Colon (tissue), 2 donors: ENCODE data around the gene UBTF.

Experiments used
- FAIRE-seq: peaks from 2 replicates; lab custom pipeline; 2012; peaks lifted over from hg19 to GRCh38; lab: Jason Lieb, UNC
- donor health status: control.
- donor health status: control.

The UBTF gene, protein sequence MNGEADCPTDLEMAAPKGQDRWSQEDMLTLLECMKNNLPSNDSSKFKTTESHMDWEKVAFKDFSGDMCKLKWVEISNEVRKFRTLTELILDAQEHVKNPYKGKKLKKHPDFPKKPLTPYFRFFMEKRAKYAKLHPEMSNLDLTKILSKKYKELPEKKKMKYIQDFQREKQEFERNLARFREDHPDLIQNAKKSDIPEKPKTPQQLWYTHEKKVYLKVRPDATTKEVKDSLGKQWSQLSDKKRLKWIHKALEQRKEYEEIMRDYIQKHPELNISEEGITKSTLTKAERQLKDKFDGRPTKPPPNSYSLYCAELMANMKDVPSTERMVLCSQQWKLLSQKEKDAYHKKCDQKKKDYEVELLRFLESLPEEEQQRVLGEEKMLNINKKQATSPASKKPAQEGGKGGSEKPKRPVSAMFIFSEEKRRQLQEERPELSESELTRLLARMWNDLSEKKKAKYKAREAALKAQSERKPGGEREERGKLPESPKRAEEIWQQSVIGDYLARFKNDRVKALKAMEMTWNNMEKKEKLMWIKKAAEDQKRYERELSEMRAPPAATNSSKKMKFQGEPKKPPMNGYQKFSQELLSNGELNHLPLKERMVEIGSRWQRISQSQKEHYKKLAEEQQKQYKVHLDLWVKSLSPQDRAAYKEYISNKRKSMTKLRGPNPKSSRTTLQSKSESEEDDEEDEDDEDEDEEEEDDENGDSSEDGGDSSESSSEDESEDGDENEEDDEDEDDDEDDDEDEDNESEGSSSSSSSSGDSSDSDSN

DNA sequence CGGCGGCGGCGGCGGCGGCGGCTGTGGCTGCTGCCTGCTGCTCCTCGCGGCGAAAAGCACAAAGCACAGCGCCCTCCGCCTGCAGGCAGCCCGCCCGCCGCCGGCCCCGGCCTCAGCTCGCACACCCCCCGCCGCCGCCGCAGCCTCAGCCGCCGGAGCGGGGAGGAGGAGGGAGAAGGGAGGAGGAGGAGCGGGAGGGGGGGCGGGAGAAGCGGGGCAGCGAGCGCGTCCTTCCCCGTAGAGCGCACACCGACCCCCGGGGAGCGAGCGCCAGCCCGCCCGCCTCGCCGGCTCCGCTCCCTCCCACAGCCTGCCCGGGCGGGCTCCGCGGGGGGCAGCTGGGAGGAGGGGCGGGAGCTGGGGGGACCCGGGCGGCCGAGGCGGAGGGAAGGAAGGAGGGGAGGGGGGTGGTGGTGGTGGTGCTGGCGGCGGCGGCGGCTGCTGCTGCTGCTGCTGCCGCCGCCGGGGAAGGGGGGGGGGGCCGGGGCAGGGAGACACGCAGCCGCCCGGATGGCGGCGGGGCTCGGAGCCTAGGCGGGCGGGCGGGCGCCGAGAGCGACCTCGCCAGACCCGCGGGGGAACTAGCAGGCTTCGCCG, at the start of gene UBTF:
TSS of gene UBTF (minus strand) at position 60 of the 597 bp plus-strand sequence. CDS start 1,446 bp downstream, outside the sequence.
- FAIRE-seq = no peak

DNA sequence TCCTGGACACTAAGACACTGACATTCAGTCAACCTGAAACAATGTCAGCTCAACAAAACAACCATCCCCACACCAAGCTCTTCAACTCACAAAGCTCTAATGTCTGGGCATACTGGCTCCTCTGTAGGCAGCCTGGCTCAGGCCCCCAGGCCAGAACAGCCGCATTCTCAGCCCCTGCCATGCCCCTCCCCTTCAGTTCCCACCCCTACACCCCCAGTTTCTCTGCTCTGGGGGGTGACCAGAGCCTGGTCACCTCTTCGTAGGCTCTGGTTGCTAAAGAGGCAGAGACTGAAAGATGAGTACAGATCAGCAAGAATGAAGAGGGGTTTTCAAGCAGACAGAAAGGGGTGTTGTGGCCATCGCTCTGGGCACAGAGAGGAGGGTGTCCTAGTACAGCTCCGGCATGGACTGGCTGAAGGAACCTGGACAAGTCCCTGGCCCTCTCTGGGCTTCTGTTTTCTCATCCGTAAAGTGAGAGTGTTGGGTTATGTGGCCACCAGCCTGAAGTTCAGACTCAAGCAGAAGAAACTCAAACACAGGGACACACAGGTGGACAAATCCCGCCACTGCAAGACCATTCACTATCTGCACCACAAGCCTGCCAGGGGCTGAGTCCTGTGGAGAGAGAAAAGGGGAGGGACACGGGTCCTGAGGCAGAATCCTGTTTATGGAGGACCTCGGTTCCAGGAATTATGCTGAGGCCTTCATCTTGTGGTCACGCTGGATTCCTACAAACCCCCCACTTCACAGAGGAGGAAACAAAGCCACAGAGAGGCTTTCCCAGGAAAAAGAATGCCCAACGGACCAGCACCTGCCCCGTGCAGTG, 49.4 kb upstream of the UBTF start:
- no peak for FAIRE-seq

DNA sequence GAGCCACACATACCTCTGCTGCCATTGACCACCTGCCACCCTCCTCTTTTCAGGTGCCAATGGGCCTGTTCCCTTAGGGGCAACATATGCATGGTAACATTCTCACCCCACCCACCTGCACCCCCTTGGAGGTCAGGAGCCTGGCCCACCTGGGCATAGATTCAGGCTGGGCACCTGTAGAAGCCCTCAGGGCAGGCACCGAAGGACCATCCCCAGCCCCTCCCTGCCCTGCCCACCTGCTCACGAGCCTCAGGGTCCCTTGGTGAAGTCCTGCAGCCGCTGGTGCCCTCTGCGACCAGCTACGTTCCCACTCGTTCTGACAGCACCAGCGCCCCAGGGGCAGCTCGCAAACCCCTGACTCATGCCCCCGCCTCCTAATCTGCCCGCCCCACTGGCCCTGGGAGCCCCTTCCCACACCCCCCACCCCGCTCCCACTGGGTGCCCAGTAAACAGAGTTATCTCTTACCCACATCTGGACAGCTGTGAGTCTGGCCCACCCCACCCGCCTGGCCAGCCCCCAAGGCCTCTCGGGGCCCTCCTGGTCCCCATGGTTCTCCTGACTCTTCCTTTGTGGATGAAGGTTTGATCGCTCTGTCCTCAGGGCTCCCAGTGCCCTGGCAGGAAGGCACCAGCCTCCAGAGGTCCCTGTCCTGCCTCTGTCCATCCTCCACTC, 48.5 kb upstream of the UBTF start, which contains the start of gene SLC4A1:
TSS of gene SLC4A1 (minus strand) at position 318 of the 673 bp plus-strand sequence. CDS start 5,269 bp downstream, outside the sequence.
- FAIRE-seq = no peak

DNA sequence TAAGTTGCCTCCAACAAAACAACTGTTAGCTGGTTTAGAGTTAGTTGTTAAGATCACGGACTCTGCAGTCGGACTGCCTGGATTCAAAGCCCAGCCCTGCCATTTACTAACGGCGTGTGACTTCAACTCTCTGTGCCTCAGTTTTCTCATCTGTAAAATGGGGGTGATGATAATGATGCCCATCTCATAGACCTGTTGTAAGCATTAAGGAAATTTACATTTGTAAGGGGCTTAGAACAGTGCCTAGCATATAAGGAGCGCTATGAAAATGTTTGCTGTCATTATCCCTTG, 47.6 kb upstream of the UBTF start:
- no peak for FAIRE-seq

DNA sequence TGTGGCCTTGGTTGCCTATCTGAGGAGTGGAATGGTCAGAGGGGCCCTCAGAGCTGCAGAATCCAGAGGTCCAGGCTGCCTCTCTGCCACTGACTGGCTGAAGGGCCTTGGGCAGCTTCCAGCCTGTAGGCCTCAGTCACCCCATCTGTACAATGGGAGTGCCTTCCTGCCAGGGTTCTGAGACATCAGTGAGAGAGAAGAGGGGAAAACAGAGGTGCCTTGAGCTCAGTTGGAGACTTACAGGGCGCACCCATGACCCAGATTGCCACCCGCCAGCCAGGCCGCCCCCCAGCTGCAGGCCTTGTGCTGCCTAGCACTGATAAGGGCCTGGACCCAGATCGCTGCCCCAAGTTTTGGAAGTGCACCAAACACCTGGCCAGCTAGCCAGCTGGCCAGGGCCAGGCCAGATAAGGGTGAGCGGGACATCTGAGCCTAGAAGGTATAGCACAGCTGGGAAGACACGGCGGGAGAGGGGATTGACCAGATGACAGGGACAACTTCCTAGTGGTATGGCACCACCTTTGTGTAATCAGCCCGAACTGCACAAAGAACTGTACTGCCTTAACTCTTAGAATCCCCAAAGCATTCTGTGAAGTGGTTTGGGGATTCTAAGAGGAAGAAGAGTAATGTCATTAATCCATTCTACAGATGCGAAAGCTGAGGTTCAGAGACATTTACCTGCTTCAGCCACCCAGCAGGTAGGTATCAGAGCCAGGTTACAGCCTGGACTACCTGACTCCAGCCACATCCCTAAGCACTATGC, 47.1 kb upstream of the UBTF start:
- no peak for FAIRE-seq

DNA sequence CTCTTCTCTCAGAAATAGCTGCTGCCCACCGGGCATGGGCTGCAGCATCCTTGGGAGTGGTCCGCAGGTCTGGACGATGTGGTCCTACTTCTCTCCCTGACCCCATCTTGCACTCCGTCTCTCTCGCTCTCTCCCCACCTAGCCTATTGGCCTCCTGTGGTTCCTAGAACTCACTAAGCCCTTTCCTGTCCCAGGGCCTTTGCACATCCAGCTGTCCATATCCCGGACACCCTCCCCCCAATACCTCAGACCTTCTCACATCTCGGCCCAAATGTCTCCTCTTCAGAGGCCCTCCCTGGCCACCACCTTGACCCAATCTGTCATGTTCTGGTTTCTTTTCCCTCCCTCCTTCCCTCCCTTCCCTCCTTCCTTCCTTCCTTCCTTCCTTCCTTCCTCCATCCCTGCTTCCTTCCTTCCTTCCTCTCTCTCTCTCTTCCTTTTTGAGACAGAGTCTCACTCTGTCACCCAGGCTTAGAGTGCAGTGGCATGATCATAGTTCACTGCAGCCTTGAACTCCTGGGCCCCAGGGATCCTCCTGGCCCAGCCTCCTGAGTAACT, 43.9 kb upstream of the UBTF start:
- FAIRE-seq = no peak

DNA sequence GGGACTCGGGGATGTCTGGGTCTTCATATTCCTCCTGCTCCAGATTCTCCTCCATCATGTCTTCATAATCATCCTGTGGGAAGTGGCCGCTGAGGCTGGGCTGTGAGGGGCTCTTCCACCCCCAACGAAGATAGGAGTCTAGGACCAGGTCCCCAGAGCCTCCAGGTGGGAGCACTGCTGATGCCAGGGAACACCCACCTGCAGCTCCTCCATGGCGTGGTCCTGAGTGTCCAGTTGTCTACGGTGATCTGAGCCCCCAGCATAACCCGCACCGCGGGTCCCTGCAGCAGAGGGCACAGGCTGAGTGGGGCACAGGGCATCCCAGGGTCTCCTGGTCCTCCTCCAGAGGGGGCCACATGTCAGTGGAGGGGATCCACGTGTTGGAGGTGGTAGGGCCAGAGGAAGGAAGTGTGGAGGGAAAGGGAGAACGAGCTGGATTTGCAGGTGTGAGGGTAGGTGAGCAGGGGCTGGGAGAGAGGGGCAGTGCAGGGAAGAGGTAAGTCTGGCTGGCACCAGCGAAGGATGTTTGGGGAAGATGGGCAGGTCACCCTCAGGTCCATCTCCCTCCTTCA, 43.3 kb upstream of the UBTF start:
- no peak for FAIRE-seq

DNA sequence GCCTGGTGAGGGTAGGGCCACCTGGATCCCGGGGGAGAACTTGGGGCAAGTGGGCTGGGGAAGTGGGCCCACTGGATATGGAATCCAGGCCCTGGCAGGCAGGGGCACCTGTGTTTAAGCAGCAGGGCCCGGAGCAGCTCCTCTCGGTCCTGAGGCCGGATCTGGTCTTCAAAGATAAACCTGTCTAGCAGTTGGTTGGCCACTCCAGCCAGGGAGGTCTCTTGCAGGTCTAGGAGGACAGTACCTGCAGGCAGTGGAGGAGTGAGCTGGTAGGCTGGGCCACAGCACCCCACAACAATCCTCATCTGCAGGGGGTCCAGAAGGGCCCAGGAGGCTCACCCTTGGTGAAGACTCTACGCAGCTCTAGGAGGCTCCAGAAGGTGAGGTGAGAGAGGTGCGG, 40.8 kb upstream of the UBTF start:
- no peak for FAIRE-seq

DNA sequence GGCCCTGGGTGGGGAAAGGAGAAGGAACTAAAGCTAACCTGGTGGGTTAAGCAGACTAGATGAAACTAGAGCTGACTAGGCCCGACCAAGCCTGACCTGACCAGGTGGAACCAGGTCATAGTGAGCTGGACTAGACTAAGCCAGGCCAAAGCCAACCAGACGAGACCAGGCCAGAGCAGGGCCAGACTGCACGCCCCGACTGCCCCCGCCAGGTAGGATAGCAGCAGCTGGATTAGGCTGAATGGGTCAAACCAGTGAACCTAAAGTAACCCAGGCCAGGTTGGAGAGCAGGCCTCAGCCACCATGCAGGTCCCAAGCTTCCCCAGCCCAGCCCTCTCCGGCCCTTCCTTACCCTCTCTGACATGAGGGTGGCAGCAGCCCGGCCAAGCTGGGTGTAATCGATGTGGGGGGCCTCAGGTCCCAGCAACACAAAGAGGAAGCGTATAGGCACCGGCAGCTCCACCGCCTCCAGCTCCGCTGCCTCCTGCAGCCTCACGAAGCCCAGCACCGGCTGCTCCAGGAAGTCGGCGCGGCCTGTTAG, 39.4 kb upstream of the UBTF start:
- no peak for FAIRE-seq

DNA sequence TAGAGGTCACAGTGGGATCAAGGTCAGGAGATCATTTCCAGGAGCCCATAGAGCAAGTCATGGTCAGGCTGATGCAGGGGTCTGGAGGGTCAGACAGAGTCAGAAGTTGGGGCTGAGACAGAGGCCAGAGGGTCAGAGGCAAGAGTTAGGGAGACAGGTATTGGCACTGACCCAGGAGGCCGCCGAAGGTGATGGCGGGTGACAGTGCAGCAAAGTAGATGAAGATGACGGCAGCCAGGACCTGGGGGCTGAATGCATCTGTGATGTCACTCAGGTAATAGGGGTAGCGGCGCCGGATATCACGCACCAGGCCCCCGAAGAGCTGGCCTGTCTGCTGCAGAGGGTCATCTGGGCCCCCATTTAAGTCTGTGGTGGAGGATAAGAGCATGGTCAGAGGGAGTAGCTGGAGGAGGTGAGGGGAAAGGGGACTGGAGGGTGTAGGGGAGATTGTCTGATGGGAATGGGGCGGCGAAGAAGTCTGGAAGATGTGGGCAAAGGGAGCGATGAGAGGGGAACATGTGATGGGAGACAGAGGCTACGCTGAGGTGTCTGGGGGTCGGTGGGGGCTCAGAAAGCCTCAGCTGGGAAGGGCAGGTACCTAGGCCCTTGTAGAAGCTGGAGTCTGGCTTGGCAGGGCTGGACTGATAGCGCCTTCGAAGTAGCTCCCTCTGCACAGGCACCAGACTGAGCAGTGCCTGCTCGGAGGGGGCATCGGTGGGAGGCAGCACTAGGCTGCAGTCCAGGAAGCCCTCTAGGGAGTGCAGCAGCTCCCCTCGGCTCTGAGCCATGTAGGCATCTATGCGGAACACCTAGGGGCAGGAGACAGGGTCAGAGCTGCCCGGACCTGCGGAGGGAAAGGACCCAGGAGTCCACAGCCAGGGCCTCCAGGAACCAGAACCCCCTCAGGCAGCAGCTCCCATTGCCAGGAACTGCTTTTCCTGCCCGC, 38.6 kb upstream of the UBTF start:
- FAIRE-seq = no peak

DNA sequence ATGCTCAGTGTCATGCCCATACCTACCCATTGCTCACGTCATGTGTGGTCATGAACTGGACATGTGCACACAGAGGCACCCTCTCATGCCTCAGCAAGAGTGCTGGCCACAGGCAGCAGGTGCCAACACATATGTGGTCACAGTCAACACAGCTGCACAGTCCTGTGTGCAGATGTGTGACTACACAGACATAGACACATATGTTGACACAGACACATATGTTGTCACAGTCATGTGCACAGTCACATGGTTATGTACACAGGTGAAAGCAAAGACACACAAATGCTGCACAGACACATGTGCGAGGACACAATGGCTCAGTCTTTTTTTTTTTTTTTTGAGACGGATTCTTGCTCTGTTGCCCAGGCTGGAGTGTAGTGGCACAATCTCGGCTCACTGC, 37.2 kb upstream of the UBTF start:
- no peak for FAIRE-seq

DNA sequence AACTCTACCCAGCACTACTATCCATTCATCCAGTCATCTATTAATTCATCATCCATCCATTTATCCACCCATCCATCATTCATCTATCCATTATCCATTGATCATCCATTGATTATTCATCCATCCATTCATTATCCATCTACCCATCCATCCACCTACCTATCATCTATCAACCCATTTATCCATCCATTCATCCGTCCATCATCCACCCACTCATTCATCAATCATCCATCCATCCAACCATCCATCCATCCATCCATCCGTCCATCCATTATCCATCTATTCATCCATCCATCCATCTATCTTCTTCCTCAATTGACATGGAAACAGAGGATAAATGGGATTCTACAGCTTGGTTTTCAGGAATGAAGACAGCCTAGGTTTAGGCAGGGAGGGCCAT, 36.4 kb upstream of the UBTF start:
- FAIRE-seq = no peak

DNA sequence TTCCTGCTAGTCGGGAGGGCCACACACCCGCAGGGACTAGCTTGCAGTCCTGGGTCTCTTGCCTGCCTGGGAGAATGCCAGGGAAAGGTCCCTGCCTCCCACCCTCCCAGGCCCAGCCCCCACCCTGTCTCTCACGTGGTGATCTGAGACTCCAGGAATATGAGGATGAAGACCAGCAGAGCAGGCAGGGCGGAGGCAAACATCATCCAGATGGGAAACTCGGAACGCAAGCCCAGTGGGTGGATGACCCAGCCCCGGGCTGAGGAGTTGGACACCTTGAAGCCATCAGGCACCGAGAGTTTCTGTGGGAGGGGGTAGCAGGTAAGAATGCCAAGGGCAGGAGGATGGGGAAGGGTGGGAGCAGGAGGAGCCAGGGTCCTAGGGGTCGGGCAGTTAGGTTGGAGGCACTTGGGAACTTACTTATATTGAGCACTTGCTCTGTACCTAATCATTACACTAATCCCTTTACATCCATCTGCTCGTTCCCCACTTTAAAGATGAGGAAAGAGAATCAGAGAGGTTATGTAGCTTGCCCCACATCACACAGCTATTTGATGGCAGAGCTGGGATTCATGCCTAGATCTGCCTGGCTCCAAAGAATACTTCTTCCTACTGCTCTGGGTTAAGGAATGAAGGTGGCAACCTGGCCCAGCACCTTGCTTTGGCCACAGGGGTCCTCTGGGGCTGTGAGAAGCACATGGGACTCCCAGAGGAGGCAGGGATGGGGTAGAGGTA, 35.1 kb upstream of the UBTF start:
- FAIRE-seq = no peak

DNA sequence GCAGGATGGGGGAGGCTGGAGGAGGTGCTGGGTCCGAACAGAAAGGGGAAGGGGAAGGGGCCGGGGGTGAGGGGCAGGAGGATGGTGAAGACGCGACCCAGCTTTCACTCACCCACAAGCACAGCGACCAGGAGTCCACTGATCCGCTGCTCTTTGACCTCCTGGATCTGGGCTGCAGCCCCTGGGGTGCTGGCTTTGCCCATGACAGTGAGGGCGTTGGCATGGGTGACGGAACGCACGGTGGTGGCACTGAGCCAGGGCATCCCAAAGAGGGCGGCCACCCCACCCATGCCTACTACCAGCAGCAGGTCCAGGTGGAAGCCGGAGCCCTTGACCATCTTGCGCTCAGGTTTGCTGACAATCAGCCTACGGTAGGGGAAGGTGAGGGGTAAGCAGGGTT, 33.5 kb upstream of the UBTF start:
- FAIRE-seq = no peak

DNA sequence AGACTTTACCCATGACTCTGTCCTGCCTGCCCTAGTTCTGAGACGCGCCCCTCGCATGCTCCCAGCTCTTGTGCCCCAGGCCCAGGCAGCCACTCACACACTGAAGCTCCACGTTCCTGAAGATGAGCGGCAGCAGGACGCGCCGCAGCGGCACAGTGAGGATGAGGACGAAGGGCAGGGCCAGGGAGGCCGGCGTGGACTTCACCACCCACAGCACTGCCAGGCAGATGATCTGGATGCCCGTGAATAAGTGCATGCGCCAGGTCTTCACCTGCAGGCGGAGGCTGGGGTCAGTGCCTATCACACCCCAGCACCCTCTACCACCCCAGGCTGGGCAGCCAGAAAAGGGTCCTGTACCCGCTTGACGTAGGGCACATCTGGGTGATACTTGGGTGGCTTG, 31.6 kb upstream of the UBTF start:
- FAIRE-seq = no peak

DNA sequence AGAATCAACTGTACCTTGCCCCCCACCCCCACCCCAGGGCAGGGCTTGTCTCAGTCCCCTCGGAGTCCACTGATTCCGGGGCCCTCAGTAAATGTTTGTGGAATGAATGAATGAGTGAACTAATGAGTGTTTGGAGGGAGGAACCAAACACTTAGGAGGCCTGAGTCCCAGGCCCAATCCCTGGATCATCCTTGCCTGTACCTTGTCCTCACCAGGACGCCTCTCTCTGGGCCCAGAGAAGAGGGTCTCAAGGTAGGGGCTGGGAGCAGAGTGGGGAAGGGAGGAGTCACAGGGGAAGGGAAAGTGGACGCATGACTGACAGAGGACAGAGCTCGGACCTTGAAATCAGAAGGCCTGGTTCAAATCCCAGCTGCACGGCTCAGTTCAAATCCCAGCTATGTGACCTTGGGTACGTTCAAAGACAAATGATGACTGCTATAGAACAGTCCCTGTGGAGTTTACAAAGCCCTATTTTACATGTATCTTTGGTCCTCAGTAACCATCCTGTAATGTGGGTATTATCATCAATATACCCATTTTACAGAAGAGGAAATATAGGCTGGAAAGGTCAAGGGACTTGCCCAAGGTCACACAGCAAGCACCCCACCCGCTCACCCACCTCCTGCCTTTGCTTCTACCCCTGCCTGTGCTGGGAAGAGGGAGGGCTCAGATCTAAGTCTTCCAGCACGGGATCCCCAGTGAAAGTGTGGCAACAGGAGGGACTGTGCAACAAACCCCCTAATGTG, 30.2 kb upstream of the UBTF start:
- no peak for FAIRE-seq
